SK-N-SH treated with all-trans-retinoic acid at 6 μM for 48 hours (cell line): Measurements from ENCODE around the gene MAPK14.

Source experiments
- ISL1 ChIP-seq: fragments of 250-450 bp; sonication (Bioruptor Pico); IDR thresholded peaks from 2 replicates; pipeline ENCODE4 v2.1.2; 2022; ENCODE audit warnings: mild to moderate bottlenecking, moderate library complexity
- SNAI2 ChIP-seq: fragments of 250-450 bp; sonication (Bioruptor Pico); IDR thresholded peaks from 2 replicates; pipeline ENCODE4 v1.5.0; 2020; ENCODE audit warnings: mild to moderate bottlenecking, moderate library complexity
- ZFP3 ChIP-seq: fragments of 250-450 bp; sonication (Bioruptor Pico); IDR thresholded peaks from 2 replicates; pipeline ENCODE4 v1.5.0; 2020; ENCODE audit warnings: mild to moderate bottlenecking, moderate library complexity

- TF ChIP-seq ISL1 (CRISPR knock-in tag) (no peak), SNAI2 (CRISPR knock-in tag) (no peak), ZFP3 (CRISPR knock-in tag) (no peak)
These were observed 1.3 kb downstream of the MAPK14 start for GRCh38 chr6:36028877-36029324.
